DOHH2 (cell line): ENCODE results near the gene TMEM30A.

Experiments used
- H3F3A ChIP-seq: fragments of 200-600 bp; sonication (generic), shearing (Covaris generic); 2 replicates; pipeline ENCODE4 v1.6.0; 2016; ENCODE audit warnings: antibody characterized with exemption, mild to moderate bottlenecking; ENCODE audit not compliant: control insufficient read depth, insufficient read depth
- H3K27ac ChIP-seq: fragments of 200-600 bp; sonication (generic); 2 replicates; pipeline ENCODE4 v1.5.1; 2014; ENCODE audit warnings: low read depth, mild to moderate bottlenecking, low read length, moderate library complexity
- H3K27me3 ChIP-seq: fragments of 200-600 bp; sonication (generic); 2 replicates; pipeline ENCODE4 v1.6.1; 2014; ENCODE audit warnings: mild to moderate bottlenecking, low read length, mixed read lengths; ENCODE audit not compliant: control insufficient read depth
- H3K36me3 ChIP-seq: fragments of 200-600 bp; sonication (generic); 2 replicates; pipeline ENCODE4 v1.6.1; 2014; ENCODE audit warnings: mild to moderate bottlenecking, low read length, moderate library complexity, mixed read lengths; ENCODE audit not compliant: control insufficient read depth
- H3K4me1 ChIP-seq: fragments of 200-600 bp; sonication (generic); 2 replicates; pipeline ENCODE4 v1.6.1; 2014; ENCODE audit warnings: mild to moderate bottlenecking, low read length, mixed read lengths; ENCODE audit not compliant: control insufficient read depth
- H3K4me2 ChIP-seq: fragments of 200-600 bp; sonication (generic); 2 replicates; pipeline ENCODE4 v1.6.0; 2014; ENCODE audit warnings: mild to moderate bottlenecking, low read length, moderate library complexity
- H3K4me3 ChIP-seq: fragments of 200-600 bp; sonication (generic); 2 replicates; pipeline ENCODE4 v1.5.1; 2014; ENCODE audit warnings: mild to moderate bottlenecking, low read length, mixed read lengths
- H3K79me2 ChIP-seq: fragments of 200-600 bp; sonication (generic); 2 replicates; pipeline ENCODE4 v1.6.1; 2014; ENCODE audit warnings: mild to moderate bottlenecking, low read length, mixed read lengths; ENCODE audit not compliant: control insufficient read depth
- H3K9me2 ChIP-seq: fragments of 200-600 bp; sonication (generic); replicated peaks from 2 replicates; pipeline ENCODE4 v1.6.1; 2014; ENCODE audit warnings: mild to moderate bottlenecking, low read length, mixed read lengths; ENCODE audit not compliant: control insufficient read depth
- H3K9me3 ChIP-seq: fragments of 200-600 bp; sonication (generic); 2 replicates; pipeline ENCODE4 v1.6.1; 2014; ENCODE audit warnings: antibody characterized with exemption, low read length, mixed read lengths; ENCODE audit not compliant: control insufficient read depth, insufficient read depth
- H4K20me1 ChIP-seq: fragments of 200-600 bp; sonication (generic); 2 replicates; pipeline ENCODE4 v1.6.0; 2014; ENCODE audit warnings: low read depth, mild to moderate bottlenecking, antibody characterized with exemption, low read length, moderate library complexity; ENCODE audit not compliant: control insufficient read depth, insufficient read depth
- CTCF ChIP-seq: fragments of 200-600 bp; sonication (generic); IDR thresholded peaks from one replicate; pipeline ENCODE4 v1.5.1; 2014; ENCODE audit warnings: antibody characterized with exemption, mild to moderate bottlenecking, low read depth, low read length; ENCODE audit not compliant: poor library complexity, severe bottlenecking
- EZH2phosphoT487 ChIP-seq: fragments of 200-600 bp; sonication (generic); IDR thresholded peaks from 2 replicates; pipeline ENCODE4 v1.6.1; 2017; ENCODE audit warnings: borderline replicate concordance, mild to moderate bottlenecking, antibody characterized with exemption, low read length, moderate library complexity, mixed read lengths

The TMEM30A gene

DNA sequence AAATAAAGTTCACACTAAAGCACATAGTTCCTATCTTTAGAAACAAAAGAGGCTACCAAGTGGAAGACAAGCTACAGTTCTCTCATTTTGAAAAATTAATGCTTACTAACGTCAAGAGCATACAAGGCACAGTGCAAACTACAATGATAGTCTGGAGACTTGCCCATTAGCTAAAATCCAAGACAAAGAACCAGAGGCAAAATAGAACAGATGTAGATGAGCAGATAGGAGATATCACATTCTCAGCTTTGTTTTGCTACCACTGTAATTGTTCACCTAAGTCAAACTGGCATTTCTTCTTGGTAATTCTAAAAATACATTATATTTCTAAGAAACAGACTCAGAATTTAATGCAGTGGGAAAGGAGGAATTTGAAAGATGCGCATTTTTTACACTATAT lies 5.2 kb downstream of the TMEM30A start:
- Histone ChIP-seq H3K4me1 (peaks cover 42% of the 10 kb centered on the region), H3K36me3 (peaks cover 38% of the 10 kb centered on the region), H3K4me2 (no peak overlapping the region), H3K4me3 (no peak overlapping the region), H3K27ac (no peak overlapping the region), H3F3A (no peaks in the 10 kb centered on the region), H3K9me3 (no peaks in the 10 kb centered on the region), H3K27me3 (no peaks in the 10 kb centered on the region), H3K9me2 (no peaks in the 10 kb centered on the region), H3K79me2 (peaks cover 97% of the 10 kb centered on the region), H4K20me1 (peaks cover 12% of the 10 kb centered on the region)
- TF ChIP-seq EZH2phosphoT487 (no peak), CTCF (no peak)

DNA sequence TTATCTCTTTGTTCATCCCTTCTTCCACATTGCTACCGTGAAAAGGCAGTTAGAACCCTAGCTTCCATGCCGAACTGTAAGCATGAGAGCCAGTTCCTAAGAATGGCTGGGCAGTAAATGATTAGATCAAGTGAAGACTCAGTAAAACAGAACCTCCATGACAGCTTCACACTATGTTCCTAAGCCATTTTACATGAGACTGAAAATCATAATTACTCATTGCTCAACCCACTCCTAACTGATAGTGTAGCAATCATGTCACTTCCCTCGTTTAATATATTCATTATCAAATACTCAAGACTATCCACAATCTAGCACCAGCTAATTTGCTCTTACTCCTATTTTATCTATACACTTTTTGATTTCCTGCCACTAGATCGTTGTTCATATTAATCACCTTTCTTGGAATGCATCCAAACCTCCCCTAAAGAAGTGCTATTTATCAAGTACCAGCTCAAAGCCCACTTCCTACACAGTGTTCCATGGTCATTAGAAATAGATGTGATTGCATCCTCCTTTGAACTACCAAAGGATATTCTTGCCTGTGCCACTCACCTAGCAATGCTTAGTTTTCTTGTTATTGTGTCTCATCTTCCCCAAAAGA lies 6.0 kb downstream of the TMEM30A start:
- Histone ChIP-seq H3K4me3 (no peak overlapping the region), H3K27me3 (no peaks in the 10 kb centered on the region), H3K79me2 (peaks cover 97% of the 10 kb centered on the region), H3F3A (no peaks in the 10 kb centered on the region), H4K20me1 (peaks cover 10% of the 10 kb centered on the region), H3K9me2 (no peaks in the 10 kb centered on the region), H3K9me3 (no peaks in the 10 kb centered on the region), H3K4me1 (peaks cover 50% of the 10 kb centered on the region), H3K4me2 (no peak overlapping the region), H3K36me3 (peaks cover 34% of the 10 kb centered on the region), H3K27ac (no peak overlapping the region)
- TF ChIP-seq CTCF (no peak), EZH2phosphoT487 (no peak)

GRCh38 chr6:75275067-75275466 lies 9.5 kb downstream of the TMEM30A start:
- peaks cover 93% of the 10 kb centered on the region for H3K79me2 ChIP-seq
- H3K27ac ChIP-seq: no peak overlapping the region
- no peaks in the 10 kb centered on the region for H4K20me1 ChIP-seq
- H3K36me3 ChIP-seq: peaks cover 48% of the 10 kb centered on the region
- peaks cover 44% of the 10 kb centered on the region for H3K4me1 ChIP-seq
- no peaks in the 10 kb centered on the region for H3K27me3 ChIP-seq
- no peaks in the 10 kb centered on the region for H3F3A ChIP-seq
- no peak overlapping the region for H3K4me3 ChIP-seq
- no peaks in the 10 kb centered on the region for H3K9me2 ChIP-seq
- no peak overlapping the region for H3K4me2 ChIP-seq
- no peaks in the 10 kb centered on the region for H3K9me3 ChIP-seq
- no peak for TF ChIP-seq CTCF
- no peak for TF ChIP-seq EZH2phosphoT487
